ENCODE results near the gene PPP2R2B.

Gene PPP2R2B

DNA sequence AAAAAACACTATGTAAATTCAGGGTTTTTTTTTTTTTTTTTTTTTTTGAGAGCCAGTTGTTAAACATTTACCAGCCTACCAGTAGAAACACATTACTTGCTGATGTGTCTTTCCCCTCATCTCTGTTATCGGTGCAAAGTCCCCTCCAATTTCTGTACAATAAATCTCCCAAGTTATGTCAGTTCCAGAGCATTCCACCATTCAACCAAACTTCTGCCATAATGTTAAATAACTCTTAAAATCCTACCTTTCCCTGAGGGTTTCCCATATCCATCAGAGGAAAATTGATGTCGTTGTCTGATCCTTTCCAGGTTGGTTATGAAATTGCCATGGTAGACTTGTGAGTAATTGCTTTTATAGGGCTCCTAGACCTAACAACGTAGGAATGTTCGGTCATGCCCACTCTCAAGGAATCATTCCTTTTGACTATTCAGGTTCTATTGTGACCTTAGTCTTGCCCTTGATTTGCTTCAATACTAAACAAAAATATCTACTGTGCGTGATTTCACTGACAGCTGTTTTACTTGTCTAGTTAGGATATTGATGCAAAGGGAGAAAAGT lies 5.6 kb upstream of the PPP2R2B start:
- DNase-seq = no peak

DNA sequence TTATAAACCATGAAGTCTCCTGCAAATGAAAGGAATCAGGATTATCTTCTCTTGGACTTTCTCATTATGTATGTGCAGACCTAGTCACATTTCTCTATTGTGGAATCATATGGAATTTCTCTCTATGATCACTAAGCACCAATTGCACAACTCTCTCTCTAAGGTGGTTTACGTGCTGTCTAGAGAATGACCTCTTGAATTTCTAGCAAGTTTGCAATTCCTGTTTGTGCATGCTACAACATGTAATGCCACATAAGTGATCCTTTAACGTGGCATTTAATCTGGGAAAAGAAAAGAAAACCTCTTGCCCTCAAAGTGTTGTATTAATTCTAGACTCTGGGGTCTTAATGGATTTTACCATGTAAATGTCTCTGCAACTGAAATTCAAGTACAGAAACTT lies 5.0 kb upstream of the PPP2R2B start:
- DNase-seq = no peak

DNA sequence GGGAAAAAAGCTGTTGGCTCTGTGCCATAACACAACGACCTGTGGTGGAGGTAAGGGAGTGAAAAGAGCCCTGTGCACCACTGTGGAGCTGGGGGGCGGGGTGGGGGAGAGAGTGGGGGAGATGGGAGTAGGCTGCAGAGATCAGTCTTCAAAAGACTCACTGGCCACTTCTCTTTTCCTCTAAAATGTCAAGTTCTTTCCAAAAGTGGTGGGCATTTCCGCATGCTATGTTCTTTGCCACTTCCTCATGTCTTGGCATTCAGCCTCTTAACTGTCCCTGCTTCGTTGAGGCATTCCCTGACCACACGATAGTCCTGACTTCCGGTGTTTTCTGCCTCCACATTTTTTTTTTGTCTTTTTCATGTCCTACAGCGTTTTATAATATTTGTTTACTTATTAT lies 2.4 kb upstream of the PPP2R2B start:
- DNase-seq = no peak

DNA sequence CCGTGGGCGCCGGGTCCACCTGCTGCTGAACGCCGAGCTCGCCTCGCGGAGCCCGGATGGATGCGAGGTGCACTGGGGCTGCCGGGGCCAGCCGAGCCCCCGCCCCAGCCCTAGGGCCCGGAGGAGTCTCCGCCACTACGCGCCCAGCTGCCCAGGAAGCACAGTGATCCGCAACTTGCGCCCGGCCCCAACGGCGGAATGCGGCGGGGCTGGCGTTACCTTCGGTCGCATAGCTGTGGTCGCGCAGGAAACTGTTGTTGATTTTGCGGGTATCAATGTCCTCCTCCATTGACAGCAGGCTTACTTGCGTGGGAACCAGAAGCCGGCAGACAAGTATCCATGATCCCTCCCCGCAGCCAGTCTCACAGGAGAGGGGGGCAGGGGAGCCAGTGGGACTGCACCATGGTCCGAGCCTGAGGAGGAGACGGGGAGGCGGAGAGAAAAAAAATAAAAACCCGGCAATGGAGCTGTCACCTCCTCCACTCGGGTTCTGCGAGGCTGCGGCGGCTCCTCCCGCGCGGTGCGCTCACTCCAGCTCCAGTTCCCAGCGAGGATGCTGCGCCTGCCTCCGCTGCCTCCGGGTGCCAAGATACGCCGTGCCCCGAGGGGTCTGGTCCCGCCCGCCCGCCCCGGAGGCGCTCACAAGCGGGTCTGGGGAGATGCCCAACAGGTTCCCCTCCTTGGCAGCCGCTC lies 628 bp downstream of the PPP2R2B start:
- DNase-seq = peak; percentile 27

DNA sequence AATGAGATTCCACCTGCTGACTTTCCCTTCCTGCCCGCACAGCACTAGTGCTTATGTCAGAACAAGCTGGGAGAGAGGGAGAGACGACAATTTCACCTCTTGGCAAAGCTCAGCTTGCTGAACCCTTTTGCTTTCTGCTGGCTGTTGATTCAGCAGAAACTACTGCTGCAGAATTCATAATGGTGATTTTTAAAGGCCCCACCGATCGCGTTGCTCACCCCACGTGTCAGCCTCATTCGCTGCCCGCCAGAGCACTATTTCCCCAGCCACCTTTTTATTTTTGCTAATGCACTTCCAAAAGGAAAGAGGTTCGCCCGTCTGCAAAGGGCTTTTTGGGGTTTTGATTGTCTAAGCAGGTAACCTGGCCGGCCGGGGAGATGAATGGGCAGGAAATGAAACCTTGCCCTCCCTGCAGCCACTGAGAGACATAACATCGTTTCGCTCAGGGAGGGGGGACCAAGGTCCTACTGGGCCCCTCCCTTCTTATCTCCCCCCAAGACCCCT lies 1.3 kb downstream of the PPP2R2B start:
- no peak for DNase-seq

DNA sequence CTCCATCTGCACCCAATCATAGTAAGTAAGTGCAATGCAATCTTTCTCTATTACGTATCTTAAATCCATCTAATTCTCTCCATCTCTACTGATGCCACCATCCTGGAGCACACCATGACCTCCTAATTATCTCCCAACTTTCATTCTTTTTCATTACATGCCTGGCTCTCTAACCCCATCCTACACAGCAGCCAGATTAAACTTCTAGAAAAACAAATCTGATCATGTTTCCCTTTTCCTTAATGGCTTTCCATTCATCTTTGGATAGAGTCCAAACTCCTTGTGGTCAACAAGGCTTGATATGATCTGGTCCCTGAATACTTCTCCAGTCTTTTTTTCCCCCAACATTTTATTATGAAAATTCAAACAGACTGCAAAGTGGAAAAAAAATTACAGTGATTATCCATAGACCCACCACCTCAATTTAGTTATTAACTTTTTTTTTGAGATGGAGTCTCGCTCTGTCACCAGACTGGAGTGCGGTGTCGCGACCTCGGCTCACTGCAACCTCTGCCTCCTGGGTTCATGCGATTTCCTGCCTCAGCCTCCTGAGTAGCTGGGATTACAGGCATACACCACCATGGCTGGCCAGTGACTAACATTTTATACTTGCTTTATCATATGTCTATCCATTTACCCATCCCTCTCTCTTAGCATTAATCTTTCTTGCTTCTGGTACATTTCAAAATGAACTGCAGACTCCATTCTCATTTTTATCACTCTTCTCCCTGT lies 5.2 kb downstream of the PPP2R2B start:
- DNase-seq = no peak

DNA sequence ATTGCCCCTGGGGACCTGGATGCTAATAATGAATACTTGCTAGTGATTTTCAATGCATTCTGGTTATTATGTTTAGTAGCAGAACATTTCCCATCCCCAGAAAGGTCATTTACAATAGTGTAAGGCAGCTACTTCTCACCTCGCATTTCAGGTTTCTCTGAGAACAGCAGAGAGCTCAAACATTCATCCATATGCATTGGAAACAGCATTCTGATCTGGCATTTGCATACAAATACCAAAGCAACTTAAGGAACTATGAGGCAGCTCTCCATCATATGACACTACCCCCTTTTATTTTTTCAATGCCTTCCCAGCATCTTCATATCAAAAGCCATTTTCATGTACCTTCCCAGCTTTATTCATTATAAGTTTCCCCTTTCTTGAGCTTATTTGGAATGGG lies 6.4 kb downstream of the PPP2R2B start:
- no peak for DNase-seq

DNA sequence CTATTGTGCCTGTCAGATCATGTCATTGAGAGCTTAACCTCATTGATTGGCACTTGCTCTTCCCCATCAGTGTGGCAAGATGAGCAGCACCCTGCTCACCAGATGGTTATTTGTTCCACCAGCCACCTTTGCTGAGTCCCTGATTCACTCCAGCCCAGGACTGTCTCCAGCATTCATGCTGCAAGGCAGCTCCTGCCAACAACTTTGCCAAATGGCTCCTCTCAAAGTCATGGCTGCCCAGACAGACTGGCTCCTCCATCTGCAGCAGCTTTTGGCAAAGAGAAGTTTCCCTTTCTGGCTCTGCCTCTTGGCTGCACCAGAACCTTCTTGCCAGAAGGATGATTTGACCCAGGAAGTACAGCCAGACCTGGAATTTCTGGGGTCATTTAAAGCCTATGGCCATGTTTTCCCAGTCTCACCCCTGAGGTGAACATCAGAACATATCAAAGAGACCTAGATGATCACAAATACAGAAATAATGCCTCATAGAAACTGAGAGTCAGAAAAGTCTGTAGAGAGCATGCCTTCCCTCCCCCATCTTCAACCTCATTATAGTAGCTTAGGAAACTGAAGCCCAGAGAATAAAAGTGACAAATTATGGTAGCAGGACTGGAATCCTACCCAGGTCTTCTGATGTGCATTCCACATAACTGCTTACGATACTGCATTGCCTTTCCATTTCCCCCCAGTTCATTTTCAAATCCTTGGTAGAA lies 10.4 kb downstream of the PPP2R2B start:
- DNase-seq = no peak

DNA sequence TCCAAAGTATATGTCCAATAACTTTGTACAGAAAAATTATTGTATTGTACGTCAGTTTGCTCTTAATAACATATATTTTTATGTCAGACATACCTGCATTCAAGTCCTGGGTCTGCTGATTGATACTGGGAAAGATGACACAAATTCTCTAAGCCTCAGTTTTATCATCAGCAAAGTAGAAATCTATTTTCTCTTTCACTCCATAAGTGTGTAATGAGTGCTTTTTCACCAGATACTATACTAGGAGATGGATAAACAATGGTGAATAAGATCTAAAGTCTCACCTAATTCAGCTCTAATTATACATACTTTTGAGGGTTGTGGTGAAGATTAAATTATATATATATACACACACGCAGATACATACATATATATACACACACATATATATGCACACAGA lies 12.3 kb downstream of the PPP2R2B start:
- DNase-seq = no peak

DNA sequence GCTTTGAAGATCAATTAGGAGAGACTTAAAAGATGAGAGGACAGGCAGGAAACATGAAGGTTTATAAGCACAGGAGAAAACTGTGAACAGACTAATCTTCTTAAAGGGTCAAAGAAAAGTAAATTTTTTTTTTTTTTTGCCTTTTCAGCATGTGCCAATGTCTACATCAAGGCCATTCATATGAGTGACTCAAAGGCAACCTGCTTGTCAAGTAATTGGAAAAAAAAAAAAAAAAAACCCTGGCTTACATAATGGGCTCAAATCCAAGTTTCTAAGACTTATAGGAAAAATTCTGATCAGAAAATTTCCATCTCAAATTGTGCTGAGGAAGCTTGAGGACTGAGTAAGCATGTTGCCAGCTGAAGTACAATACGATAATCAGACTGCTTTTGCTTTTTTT lies 15.9 kb downstream of the PPP2R2B start:
- DNase-seq = no peak

DNA sequence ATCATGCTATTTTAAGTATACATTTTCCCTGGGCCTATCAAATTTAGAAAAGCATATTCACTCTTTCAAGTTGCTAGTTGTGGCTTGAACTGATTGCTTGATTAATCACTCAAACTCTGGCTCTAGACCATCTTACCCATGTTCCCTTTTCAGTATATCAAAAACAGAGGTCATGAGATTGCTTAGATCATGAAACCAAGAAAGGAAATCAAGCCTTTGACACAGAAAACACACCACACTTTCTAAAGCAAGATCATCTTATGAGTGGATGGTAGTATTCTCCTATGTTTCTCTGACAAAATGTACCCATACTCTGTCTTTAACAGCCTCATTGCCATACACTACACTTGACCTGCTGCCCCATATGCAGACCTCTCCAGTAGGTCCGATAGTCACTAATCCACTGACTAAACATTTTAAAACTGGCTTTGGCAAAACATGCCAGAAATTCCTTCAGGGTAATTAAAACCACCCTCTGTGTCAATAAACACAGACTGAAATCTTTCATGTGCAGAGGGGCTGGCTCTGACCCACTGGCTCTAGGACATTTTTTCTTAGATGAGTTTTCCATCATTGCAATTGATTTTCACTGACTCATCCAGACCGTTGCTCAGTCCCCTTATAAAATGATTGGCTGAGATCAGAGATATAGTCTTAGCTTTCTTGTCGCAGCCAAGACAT lies 18.2 kb downstream of the PPP2R2B start:
- DNase-seq = no peak

DNA sequence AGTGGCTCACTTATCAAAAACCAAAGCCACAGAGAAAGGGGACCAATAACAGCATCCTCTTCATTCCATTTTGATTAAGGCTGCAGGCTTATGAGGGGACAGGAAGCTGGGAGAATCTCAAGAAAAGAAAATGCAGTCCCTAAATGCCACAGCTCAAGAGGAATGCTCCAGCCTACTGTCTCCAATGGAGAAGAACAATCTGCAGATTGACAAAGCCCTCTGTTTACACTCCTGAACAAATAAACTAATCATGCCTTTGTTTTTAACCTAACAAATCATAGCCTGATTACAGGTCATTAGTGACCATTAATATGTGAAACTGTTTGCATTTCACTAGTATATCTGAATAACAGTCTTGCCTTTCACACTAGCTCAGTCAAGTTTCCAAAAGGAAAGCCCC lies 26.5 kb downstream of the PPP2R2B start:
- no peak for DNase-seq

DNA sequence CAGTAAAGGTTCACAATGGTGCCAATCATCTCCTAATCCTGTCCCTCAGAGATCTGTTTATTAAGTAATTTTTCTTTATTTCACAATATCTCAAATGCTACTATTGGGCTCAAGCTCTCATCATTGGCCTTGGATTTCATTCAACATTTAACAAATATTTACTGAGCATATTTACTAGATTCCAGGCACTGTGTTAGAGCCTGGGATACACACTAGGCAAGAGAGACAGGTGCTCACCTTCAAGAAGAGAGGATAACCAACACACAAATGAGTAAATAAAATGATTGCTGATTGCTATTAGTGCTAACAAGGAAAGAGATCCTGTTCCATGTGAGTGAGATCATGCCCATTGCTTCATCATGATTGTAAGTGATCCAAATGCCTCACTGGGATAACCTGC lies 27.4 kb downstream of the PPP2R2B start:
- DNase-seq = no peak

DNA sequence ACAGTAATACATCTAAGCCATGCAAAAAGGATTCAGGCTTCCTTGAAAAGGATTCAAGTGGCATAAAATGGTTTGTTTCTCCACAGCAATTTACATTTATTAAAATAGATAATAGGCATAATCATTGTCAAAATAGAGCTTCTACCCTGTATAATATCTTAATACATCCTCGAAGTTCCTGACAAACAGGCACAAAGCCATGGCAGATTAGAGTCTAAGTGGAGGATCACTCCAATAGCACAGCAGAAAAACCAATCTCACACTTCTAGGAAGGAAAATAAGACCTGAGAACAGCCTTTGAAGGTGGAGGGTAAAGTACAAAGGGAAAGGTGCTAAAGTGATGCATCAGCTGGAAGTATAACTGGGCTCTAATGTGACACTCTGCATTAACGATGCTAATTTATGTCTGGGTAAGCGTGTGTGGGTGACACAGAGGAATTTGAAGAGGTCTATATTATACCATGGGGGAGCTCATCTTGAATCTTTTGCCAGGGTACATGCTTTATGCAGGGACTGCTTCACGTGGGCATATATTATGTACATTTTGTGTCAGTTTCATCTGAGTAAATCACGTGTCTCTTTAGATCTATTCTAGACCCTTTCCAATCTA lies 28.8 kb downstream of the PPP2R2B start:
- no peak for DNase-seq

DNA sequence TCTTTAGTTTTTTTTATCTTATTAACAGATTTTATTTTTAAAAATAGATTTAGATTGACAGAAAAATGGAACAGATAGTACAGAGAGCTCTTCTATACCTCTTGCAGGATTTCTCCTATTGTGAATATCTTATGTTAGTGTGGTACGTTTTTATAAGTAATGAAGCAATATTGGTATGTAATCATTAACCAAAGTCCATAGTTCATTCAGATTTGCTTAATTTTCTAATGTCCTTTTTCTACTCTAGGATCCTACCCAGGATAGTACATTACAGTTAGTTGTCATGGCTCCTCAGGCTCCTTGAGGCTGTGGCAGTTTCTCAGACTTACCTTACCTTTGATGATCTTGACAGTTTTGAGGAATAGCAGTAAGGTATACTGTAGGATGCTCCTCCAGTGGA lies 30.4 kb downstream of the PPP2R2B start:
- DNase-seq = no peak

DNA sequence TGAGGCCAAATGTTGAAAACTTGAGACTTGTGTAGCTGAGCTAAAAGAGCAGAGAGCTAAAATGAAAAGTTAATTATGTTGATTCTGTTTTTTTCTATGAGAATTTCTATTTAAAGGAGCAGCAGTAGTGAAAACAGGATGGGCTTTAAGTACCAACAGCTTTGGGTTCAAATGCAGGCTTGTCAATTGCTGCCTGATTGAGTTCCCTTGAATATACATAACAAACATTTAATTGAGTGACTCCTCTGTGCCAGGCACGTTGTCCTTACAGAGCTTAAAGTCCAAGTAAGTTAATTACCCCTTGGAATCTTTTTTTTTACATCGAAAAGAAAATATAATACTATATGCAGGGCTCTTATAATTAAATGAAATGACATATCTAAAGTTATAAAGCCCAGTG lies 38.5 kb downstream of the PPP2R2B start:
- DNase-seq = no peak

DNA sequence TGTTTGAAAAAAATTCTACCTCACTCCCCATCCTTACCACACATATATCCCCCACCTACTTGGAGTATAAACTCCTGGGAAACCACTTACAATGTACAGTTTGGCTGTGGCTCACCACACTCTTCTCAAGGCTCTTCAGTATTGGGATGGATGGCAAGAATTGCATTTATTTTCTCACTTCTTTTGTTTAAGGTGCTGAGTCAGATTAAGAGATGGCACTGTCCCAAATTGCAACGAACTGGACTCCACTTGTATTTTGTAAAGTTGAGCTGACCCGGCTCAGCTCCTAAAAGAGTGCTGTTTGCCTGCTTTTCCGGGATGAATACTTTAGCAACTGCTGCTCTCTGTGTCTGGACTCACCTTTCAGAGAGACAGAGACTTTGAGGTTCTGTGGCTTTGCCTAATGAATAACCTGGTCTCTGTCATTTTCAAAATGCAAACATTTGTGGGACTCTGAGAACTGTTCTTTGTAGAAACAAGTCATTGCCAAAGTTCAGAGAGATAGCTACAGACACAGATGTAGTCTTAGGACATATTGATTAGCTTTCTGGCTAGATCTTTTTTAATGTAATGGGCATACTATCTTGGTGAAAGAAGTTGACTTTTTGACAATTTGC lies 42.2 kb downstream of the PPP2R2B start:
- no peak for DNase-seq

DNA sequence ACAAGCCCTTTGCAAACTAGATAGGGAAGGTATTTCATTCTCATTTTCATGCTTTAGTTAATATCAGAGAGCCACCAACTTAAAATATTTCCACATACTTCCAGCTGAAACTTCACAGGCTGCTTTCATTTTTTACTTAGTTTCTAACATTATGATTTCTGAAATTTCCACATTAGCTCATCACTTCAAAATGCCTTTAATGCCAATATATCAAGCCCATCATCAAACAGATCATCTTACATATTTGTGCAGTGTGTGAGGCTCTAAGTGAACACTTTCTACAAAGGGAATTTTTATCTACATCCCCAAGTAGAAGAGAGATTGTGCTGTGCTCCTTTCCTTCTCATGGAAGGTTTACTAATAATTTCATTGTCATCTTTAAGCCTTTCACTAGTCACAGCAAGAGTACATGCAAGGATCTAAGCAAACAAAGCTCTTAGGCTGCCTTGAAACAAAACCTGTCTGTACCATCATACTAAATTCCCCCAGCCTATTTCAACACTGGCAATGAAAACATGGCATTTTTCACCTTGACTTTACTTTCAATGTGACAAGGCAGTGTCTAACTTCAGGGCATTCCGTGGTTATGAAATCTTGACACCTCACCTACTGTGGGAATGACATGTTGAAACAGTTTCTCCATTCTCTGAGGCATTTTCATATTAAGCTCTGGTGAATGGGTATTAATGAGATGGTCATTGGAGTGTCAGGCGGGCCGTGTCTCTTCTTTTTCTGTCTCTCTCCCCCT lies 45.4 kb downstream of the PPP2R2B start:
- no peak for DNase-seq

DNA sequence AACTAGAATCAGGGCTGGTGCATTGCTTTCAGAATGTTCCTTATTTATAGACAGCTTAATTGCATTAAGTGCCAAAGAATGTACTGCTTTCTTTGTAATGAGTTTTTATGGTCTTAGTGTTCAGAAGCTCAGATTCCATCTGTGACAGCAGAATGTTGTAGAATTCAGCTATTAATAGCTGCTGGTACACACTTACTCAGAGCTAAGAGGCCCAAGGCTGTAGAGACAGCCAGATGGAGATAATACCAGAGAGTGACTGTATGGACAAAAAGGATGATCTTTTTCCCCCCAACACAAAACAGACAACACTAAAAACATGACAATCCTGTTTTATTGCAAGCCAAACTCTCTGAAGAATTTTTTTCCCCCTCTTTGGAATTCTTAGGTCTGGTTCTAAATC lies 50.2 kb downstream of the PPP2R2B start:
- DNase-seq = peak; percentile 94

DNA sequence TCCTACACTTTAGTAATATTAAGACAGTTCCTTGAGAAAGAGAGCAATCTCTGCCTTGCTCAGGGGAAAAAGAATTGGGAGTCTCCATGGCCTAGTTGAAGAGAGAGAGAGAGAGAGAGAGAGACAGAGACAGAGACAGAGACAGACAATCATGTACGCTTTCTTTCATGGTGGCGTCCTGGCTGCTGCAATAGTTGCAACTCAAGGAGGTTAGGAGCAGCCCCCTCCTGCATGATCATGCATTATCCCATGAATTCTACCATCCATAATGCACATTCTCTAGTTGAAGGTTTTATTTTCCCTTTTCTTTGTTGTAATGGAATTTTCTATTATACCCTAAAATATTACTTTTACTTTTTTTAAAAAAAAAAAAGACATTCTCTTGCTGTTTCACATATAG lies 50.7 kb downstream of the PPP2R2B start:
- DNase-seq = peak; percentile 85

DNA sequence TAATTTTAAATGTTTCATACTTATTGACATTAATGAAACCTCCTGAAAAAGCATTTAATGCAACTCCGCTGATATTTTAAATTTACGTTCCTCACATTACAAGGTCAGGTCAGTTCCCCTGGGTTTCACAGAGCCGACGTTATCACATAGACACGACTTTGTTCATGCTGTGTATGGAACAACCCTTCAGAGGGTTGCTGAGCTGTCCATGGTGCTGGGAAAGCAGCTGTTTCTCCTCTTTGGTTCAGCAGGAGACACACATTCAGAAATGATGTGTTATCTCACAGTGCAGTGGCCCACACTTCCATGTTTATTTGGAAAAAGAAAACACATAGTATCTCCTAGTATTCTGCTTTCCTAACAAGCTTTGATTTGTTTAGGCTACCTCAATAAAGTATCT lies 53.5 kb downstream of the PPP2R2B start:
- DNase-seq = no peak

All from NCI-H82 (cell line).